ENCODE data around the gene TRIM44.

The TRIM44 gene

DNA sequence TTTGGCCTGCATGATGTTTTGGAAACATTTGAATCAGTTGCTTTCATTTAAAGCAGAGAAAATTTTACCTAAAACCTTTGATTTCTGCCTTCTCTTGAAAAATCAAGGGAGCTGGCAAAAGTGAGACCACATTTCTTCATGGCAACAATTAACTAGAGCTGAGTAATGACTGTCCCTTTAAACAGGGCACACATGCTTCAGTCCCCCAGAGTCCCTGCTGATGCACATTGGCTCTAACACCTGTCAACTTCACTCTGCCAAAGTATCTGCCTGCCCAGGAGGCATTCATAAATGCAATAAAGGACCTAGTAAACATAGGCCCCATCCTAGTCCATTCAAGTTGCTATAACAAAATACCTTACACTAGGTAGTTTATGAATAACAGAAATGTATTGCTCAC lies 194.2 kb downstream of the TRIM44 start:
- no peak for TF ChIP-seq CTCF (IDR thresholded peaks at IDR 0.05)

- TF ChIP-seq CTCF (IDR thresholded peaks at IDR 0.05): no peak
These were observed 195.3 kb downstream of the TRIM44 start for GRCh38 chr11:35857922-35858321.

DNA sequence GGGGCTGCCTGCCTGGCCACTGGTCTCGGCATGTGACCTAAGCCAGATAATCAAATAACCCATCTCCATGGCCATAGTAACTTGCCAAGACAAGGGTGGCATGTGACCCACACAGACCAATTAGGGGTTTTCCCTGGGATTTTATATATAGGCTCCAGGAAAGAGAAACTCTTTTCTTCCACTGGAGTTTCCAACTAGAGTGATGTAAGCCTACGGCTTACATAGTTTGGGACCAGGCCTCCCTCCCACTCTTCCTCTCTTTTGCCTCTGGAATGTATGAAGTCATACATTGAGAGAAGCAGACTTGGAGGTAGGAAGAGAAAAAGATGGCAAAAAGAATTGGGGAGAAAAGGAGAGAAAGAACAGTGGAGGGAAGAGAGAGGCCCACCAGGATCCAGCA lies 196.7 kb downstream of the TRIM44 start:
- no peak for TF ChIP-seq CTCF (IDR thresholded peaks at IDR 0.05)

DNA sequence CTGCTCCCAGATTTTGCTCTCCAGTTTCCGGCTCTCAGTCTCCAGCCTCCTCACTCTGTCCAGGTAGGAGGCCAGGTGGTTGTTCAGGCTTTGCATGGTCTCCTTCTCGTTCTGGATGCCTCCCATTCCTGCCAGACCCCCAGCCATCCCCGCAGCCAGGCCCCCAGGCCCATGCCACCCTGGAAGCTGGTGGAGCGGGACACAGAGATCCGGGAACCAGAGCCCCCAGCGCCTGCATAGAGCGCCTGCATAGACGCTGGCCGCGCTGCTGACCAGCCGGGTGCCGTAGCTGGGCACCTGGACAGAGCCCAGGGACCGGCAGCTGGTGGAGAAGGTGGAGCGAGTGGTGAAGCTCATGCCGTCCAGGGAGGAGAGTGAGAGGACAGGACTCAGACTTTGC lies 198.6 kb downstream of the TRIM44 start:
- TF ChIP-seq CTCF (IDR thresholded peaks at IDR 0.05): no peak

- no peak for TF ChIP-seq CTCF (IDR thresholded peaks at IDR 0.05)
These were observed 200.1 kb downstream of the TRIM44 start for GRCh38 chr11:35862666-35863065.

- TF ChIP-seq CTCF (IDR thresholded peaks at IDR 0.05): no peak
These were observed 201.6 kb downstream of the TRIM44 start for GRCh38 chr11:35864131-35864530.

GRCh38 chr11:35866601-35867000 lies 204.0 kb downstream of the TRIM44 start:
- TF ChIP-seq CTCF (IDR thresholded peaks at IDR 0.05): no peak
